MM.1S (cell line): Measurements from ENCODE around the gene AFF4.

Source experiments
- DNase-seq: peaks from one replicate; pipeline ENCODE4 v3.0.0-alpha.2; 2015
- H2AFZ ChIP-seq: fragments of 300-600 bp; sonication (generic); 2 replicates; pipeline ENCODE4 v1.6.0; 2016; ENCODE audit warnings: antibody characterized with exemption, low read length
- H3F3A ChIP-seq: fragments of 300-600 bp; sonication (generic); 2 replicates; pipeline ENCODE4 v1.6.1; 2016; ENCODE audit warnings: mild to moderate bottlenecking, antibody characterized with exemption, low read length, moderate library complexity, mixed read lengths; ENCODE audit not compliant: insufficient read depth
- H3K27ac ChIP-seq: fragments of 300-600 bp; sonication (generic); 2 replicates; pipeline ENCODE4 v1.5.1; 2016; ENCODE audit warnings: mild to moderate bottlenecking, low read length
- H3K27me3 ChIP-seq: fragments of 300-600 bp; sonication (generic); replicated peaks from 2 replicates; pipeline ENCODE4 v1.6.0; 2016; ENCODE audit warnings: low read length; ENCODE audit not compliant: insufficient read depth
- H3K36me3 ChIP-seq: fragments of 300-600 bp; sonication (generic); replicated peaks from 2 replicates; pipeline ENCODE4 v1.6.1; 2016; ENCODE audit warnings: mild to moderate bottlenecking, low read length, mixed read lengths; ENCODE audit not compliant: insufficient read depth
- H3K4me1 ChIP-seq: fragments of 300-600 bp; sonication (generic); 2 replicates; pipeline ENCODE4 v1.6.1; 2016; ENCODE audit warnings: low read length, mixed read lengths
- H3K4me2 ChIP-seq: fragments of 300-600 bp; sonication (generic); 2 replicates; pipeline ENCODE4 v1.6.0; 2016; ENCODE audit warnings: low read depth, low read length
- H3K4me3 ChIP-seq: fragments of 300-600 bp; sonication (generic); 2 replicates; pipeline ENCODE4 v1.5.1; 2016; ENCODE audit warnings: low read length, mixed read lengths
- H3K79me2 ChIP-seq: fragments of 300-600 bp; sonication (generic); 2 replicates; pipeline ENCODE4 v1.6.1; 2016; ENCODE audit warnings: mixed run types, low read length, mixed read lengths
- H3K9ac ChIP-seq: fragments of 300-600 bp; sonication (generic); 2 replicates; pipeline ENCODE4 v1.6.1; 2016; ENCODE audit warnings: low read length, mixed read lengths
- H3K9me2 ChIP-seq: fragments of 300-600 bp; sonication (generic); replicated peaks from 2 replicates; pipeline ENCODE4 v1.6.1; 2016; ENCODE audit warnings: mild to moderate bottlenecking, low read length, mixed read lengths; ENCODE audit not compliant: insufficient read depth
- H3K9me3 ChIP-seq: fragments of 300-600 bp; sonication (generic); replicated peaks from 2 replicates; pipeline ENCODE4 v1.6.1; 2016; ENCODE audit warnings: mild to moderate bottlenecking, low read length, mixed read lengths; ENCODE audit not compliant: insufficient read depth
- H4K20me1 ChIP-seq: fragments of 300-600 bp; sonication (generic); 2 replicates; pipeline ENCODE4 v1.6.1; 2016; ENCODE audit warnings: mild to moderate bottlenecking, low read length, moderate library complexity, mixed read lengths; ENCODE audit not compliant: insufficient read depth
- EZH2 ChIP-seq: fragments of 300-600 bp; sonication (generic); optimal IDR thresholded peaks from 2 replicates; pipeline ENCODE3; 2017; ENCODE audit warnings: low read depth, mild to moderate bottlenecking, antibody characterized with exemption, low read length, mixed read lengths
- EZH2phosphoT487 ChIP-seq: fragments of 300-600 bp; sonication (generic); IDR thresholded peaks from 2 replicates; pipeline ENCODE4 v1.6.1; 2018; ENCODE audit warnings: antibody characterized with exemption, low read length
- TF ChIP-seq, protein P1 (sequence below): fragments of 300-600 bp; sonication (generic); IDR thresholded peaks from 2 replicates; pipeline ENCODE4 v1.5.1; 2016; ENCODE audit warnings: antibody characterized with exemption, low read length, mixed read lengths

Gene AFF4

DNA sequence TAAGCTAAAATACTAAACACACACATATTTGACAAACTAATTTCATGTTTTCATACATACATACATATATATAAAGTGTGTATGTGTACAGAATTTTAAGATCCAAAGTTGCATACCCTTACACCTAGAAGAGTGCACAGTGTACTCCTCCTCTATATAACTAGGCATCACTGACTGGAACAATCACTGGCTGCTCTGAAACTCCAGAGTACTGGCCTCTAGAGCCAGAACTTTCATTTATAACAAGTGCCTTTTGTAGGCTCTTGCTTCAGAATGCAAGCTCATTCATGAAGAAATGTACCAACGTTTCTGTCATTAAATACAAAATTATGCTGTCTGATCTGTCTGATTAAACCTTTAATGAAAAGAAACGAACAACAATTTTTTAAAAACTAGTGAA, 86.0 kb downstream of the AFF4 start:
- no peak overlapping the region for H3K4me3 ChIP-seq
- no peak overlapping the region for H3K9ac ChIP-seq
- no peaks in the 10 kb centered on the region for H3K9me3 ChIP-seq
- H3K36me3 ChIP-seq, result 0 out of 2 replicates have a peak, but pooled peaks cover 6% of the 10 kb centered on the region
- no peaks in the 10 kb centered on the region for H3F3A ChIP-seq
- H3K4me1 ChIP-seq, result no peaks in the 10 kb centered on the region
- H3K4me2 ChIP-seq, result no peak overlapping the region
- no peak for DNase-seq
- H4K20me1 ChIP-seq, result no peaks in the 10 kb centered on the region
- no peak overlapping the region for H2AFZ ChIP-seq
- no peaks in the 10 kb centered on the region for H3K79me2 ChIP-seq
- H3K9me2 ChIP-seq, result no peaks in the 10 kb centered on the region
- H3K27me3 ChIP-seq, result no peaks in the 10 kb centered on the region
- no peak overlapping the region for H3K27ac ChIP-seq
- no peak for TF ChIP-seq EZH2
- TF ChIP-seq EZH2phosphoT487, result no peak
- TF ChIP-seq, protein P1, sequence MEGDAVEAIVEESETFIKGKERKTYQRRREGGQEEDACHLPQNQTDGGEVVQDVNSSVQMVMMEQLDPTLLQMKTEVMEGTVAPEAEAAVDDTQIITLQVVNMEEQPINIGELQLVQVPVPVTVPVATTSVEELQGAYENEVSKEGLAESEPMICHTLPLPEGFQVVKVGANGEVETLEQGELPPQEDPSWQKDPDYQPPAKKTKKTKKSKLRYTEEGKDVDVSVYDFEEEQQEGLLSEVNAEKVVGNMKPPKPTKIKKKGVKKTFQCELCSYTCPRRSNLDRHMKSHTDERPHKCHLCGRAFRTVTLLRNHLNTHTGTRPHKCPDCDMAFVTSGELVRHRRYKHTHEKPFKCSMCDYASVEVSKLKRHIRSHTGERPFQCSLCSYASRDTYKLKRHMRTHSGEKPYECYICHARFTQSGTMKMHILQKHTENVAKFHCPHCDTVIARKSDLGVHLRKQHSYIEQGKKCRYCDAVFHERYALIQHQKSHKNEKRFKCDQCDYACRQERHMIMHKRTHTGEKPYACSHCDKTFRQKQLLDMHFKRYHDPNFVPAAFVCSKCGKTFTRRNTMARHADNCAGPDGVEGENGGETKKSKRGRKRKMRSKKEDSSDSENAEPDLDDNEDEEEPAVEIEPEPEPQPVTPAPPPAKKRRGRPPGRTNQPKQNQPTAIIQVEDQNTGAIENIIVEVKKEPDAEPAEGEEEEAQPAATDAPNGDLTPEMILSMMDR, result no peak

DNA sequence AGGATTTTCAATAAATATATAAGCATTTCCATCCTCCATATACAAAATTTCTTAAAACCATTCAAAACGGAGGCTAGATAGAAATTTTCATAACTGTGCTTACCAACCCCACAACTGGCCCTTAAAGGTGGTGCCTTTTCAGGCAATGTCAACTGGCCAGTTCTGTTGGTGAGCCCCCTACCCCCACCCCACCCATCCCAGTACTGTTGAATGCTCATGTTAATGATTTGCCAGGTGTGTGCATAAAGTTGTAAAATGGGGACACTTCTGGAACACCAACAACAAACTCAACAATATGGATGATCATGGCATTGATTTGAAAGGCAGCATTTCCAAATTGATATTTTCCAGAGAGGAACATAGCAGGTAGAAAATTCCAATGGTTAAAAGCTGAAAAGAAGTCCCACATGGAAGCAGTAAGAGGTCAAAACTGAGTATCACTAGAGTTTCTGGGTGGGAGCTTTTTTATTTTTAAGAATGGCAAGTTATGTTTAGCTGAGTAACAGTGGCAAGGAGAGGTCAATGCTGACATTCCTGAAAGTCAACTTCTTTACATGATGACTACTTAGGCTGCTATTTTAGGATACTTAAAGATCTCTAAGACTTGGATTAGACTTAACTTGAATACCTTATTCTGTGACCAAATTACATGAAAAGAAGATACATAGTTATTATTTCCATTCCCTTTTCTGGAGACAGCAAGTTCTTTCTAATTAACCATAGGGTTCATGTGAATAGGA, 87.2 kb downstream of the AFF4 start:
- no peaks in the 10 kb centered on the region for H3K79me2 ChIP-seq
- DNase-seq, result no peak

DNA sequence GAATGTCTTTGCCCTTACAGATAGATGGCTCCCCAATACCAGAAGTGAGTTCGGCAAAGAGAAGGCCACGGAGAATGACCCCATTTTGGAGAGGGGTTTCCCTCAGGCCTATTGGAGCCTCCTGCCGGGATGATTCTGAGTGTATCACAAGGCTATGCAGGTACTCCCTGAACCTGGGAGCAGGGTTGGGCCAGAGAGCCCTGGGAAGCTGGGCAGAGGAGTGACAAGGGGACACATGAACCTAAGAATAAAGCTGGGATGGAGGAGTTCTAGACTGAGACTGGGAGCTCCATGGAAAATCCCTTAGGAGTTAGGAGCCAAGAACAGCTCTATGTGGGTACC, 89.5 kb downstream of the AFF4 start:
- H3K36me3 ChIP-seq, result 0 out of 2 replicates have a peak, but pooled peaks cover under 1% of the 10 kb centered on the region
- H3K9me3 ChIP-seq, result no peaks in the 10 kb centered on the region
- H3K27me3 ChIP-seq, result no peaks in the 10 kb centered on the region
- TF ChIP-seq EZH2phosphoT487 (no peak), EZH2 (no peak)
- TF ChIP-seq, protein P1, result no peak
- H2AFZ ChIP-seq, result no peak overlapping the region
- no peaks in the 10 kb centered on the region for H3K79me2 ChIP-seq
- H3F3A ChIP-seq, result peaks cover 4% of the 10 kb centered on the region; the same call in 1 of the 2 replicates
- no peak overlapping the region for H3K4me2 ChIP-seq
- H4K20me1 ChIP-seq, result no peaks in the 10 kb centered on the region
- no peak overlapping the region for H3K4me3 ChIP-seq
- no peak for DNase-seq
- H3K9me2 ChIP-seq, result no peaks in the 10 kb centered on the region
- H3K4me1 ChIP-seq, result no peaks in the 10 kb centered on the region
- H3K9ac ChIP-seq, result no peak overlapping the region
- no peak overlapping the region for H3K27ac ChIP-seq

More for the DNA sequence above, 87.2 kb downstream of the AFF4 start:
- Histone ChIP-seq H3K9me2 (no peaks in the 10 kb centered on the region), H2AFZ (no peak overlapping the region), H3F3A (no peaks in the 10 kb centered on the region), H3K4me3 (no peak overlapping the region), H3K36me3 (0 out of 2 replicates have a peak, but pooled peaks cover 5% of the 10 kb centered on the region), H4K20me1 (no peaks in the 10 kb centered on the region), H3K9ac (no peak overlapping the region), H3K4me1 (no peaks in the 10 kb centered on the region), H3K4me2 (no peak overlapping the region), H3K9me3 (no peaks in the 10 kb centered on the region), H3K27ac (no peak overlapping the region), H3K27me3 (no peaks in the 10 kb centered on the region)
- TF ChIP-seq, protein P1, result no peak
- TF ChIP-seq EZH2phosphoT487 (no peak), EZH2 (no peak)
